H9 (cell line): ENCODE measurements around the gene CCDC102A. TPM values are rescaled to one million over a fixed set of nuclear protein-coding genes. Genes with fewer than 3 reads are reported as not detected.
A peak's percentile ranks its signal among the peaks of the same experiment; 100 is the strongest.

ENCODE experiments used
- DNase-seq: peaks from one replicate; pipeline ENCODE4 v3.0.0-alpha.2; 2017
- H2AFZ ChIP-seq: one replicate; pipeline ENCODE4 v1.6.1; 2013; ENCODE audit warnings: mild to moderate bottlenecking, low read length, control low read depth, moderate library complexity
- H2AK5ac ChIP-seq: 2 replicates; pipeline ENCODE4 v1.6.1; 2013; ENCODE audit warnings: low read length, control low read depth, mixed read lengths; ENCODE audit not compliant: insufficient read length
- H2BK120ac ChIP-seq: one replicate; pipeline ENCODE4 v1.6.1; 2013; ENCODE audit warnings: low read depth, mild to moderate bottlenecking, low read length, control low read depth, inconsistent platforms; ENCODE audit not compliant: poor library complexity, severe bottlenecking
- H2BK12ac ChIP-seq: 2 replicates; pipeline ENCODE4 v1.6.1; 2013; ENCODE audit warnings: low read length, control low read depth, mixed read lengths, low read depth; ENCODE audit not compliant: insufficient read length
- H2BK15ac ChIP-seq: 2 replicates; pipeline ENCODE4 v1.6.1; 2013; ENCODE audit warnings: low read depth, low read length, control low read depth
- H2BK20ac ChIP-seq: one replicate; pipeline ENCODE4 v1.6.1; 2013; ENCODE audit warnings: low read depth, mild to moderate bottlenecking, low read length, control low read depth, inconsistent platforms; ENCODE audit not compliant: poor library complexity, severe bottlenecking
- H2BK5ac ChIP-seq: 2 replicates; pipeline ENCODE4 v1.6.1; 2013; ENCODE audit warnings: low read length, control low read depth, mixed read lengths; ENCODE audit not compliant: insufficient read length
- H3K14ac ChIP-seq: 2 replicates; pipeline ENCODE4 v1.6.1; 2013; ENCODE audit warnings: low read length, control low read depth; ENCODE audit not compliant: insufficient read depth
- H3K18ac ChIP-seq: 2 replicates; pipeline ENCODE4 v1.6.1; 2013; ENCODE audit warnings: low read depth, mild to moderate bottlenecking, mixed read lengths, low read length, control low read depth; ENCODE audit not compliant: insufficient read length
- H3K23ac ChIP-seq: 2 replicates; pipeline ENCODE4 v1.6.1; 2013; ENCODE audit warnings: low read length, control low read depth, mixed read lengths, low read depth; ENCODE audit not compliant: insufficient read length
- H3K23me2 ChIP-seq: 2 replicates; pipeline ENCODE4 v1.6.1; 2013; ENCODE audit warnings: low read depth, mild to moderate bottlenecking, mixed read lengths, low read length, control low read depth; ENCODE audit not compliant: insufficient read length, poor library complexity, severe bottlenecking
- H3K27ac ChIP-seq: 2 replicates; pipeline ENCODE4 v1.5.1; 2013; ENCODE audit warnings: low read length, control low read depth, mixed read lengths, low read depth; ENCODE audit not compliant: insufficient read length
- H3K27me3 ChIP-seq: 2 replicates; pipeline ENCODE4 v1.6.1; 2013; ENCODE audit warnings: low read length, control low read depth, inconsistent platforms; ENCODE audit not compliant: insufficient read depth
- H3K4ac ChIP-seq: 2 replicates; pipeline ENCODE4 v1.6.1; 2013; ENCODE audit warnings: low read depth, mild to moderate bottlenecking, control low read depth, inconsistent platforms, low read length, moderate library complexity
- H3K4me1 ChIP-seq: 2 replicates; pipeline ENCODE4 v1.6.1; 2013; ENCODE audit warnings: low read length, control low read depth, inconsistent platforms; ENCODE audit not compliant: insufficient read depth
- H3K4me2 ChIP-seq: 2 replicates; pipeline ENCODE4 v1.6.1; 2013; ENCODE audit warnings: low read length, control low read depth, mixed read lengths; ENCODE audit not compliant: insufficient read length, insufficient read depth
- H3K56ac ChIP-seq: 2 replicates; pipeline ENCODE4 v1.6.1; 2013; ENCODE audit warnings: low read depth, mild to moderate bottlenecking, mixed read lengths, low read length, control low read depth; ENCODE audit not compliant: insufficient read length
- H3K79me1 ChIP-seq: 2 replicates; pipeline ENCODE4 v1.6.1; 2013; ENCODE audit warnings: low read depth, mild to moderate bottlenecking, moderate library complexity, low read length, control low read depth, inconsistent platforms; ENCODE audit not compliant: insufficient read depth, poor library complexity, severe bottlenecking
- H3K79me2 ChIP-seq: 2 replicates; pipeline ENCODE4 v1.6.1; 2013; ENCODE audit warnings: low read length, control low read depth, inconsistent platforms; ENCODE audit not compliant: insufficient read depth
- H3K9ac ChIP-seq: 2 replicates; pipeline ENCODE4 v1.6.1; 2013; ENCODE audit warnings: low read length, control low read depth, mixed read lengths; ENCODE audit not compliant: insufficient read length; ENCODE audit errors: extremely low read depth
- H3K9me3 ChIP-seq: one replicate; pipeline ENCODE4 v1.6.1; 2013; ENCODE audit warnings: low read depth, low read length, inconsistent platforms; ENCODE audit not compliant: control insufficient read depth
- H3T11ph ChIP-seq: one replicate; pipeline ENCODE4 v1.6.1; 2013; ENCODE audit warnings: mild to moderate bottlenecking, low read length, control low read depth, inconsistent platforms
- H4K20me1 ChIP-seq: one replicate; pipeline ENCODE4 v1.6.1; 2013; ENCODE audit not compliant: control insufficient read depth, insufficient read length, insufficient read depth
- H4K5ac ChIP-seq: 2 replicates; pipeline ENCODE4 v1.6.1; 2013; ENCODE audit warnings: low read depth, mild to moderate bottlenecking, mixed read lengths, low read length, control low read depth; ENCODE audit not compliant: insufficient read length
- H4K8ac ChIP-seq: replicated peaks from 2 replicates; pipeline ENCODE4 v1.6.1; 2013; ENCODE audit warnings: low read length, control low read depth, mixed read lengths, low read depth; ENCODE audit not compliant: insufficient read length
- H4K91ac ChIP-seq: 2 replicates; pipeline ENCODE4 v1.6.1; 2013; ENCODE audit warnings: low read depth, mild to moderate bottlenecking, moderate library complexity, mixed read lengths, low read length, control low read depth; ENCODE audit not compliant: insufficient read length
- H3K27ac Mint-ChIP-seq, 3 experiments: 2 replicates in 2 of 3; 3 replicates in 1 of 3; pipeline ENCODE4 v1.8.0; 2020 to 2021; ENCODE audit warnings: mixed read lengths in 3 of 3, mild to moderate bottlenecking in 1 of 3, moderate library complexity in 1 of 3
- H3K27me3 Mint-ChIP-seq: 2 replicates; pipeline ENCODE4 v1.8.0; 2021; ENCODE audit warnings: low read depth, mild to moderate bottlenecking, moderate library complexity, mixed read lengths
- H3K36me3 Mint-ChIP-seq, 3 experiments: 2 replicates in 2 of 3; 3 replicates in 1 of 3; pipeline ENCODE4 v1.8.0; 2020 to 2021; ENCODE audit warnings: low read depth in 3 of 3, mixed read lengths in 3 of 3; ENCODE audit not compliant: insufficient read depth in 1 of 3
- H3K4me1 Mint-ChIP-seq, 2 experiments: 2 replicates each; pipeline ENCODE4 v1.8.0; 2020; ENCODE audit warnings: mixed read lengths in 2 of 2
- H3K4me3 Mint-ChIP-seq, 2 experiments: 2 replicates in 1 of 2; 3 replicates in 1 of 2; pipeline ENCODE4 v1.8.0; 2020 to 2021; ENCODE audit warnings: mild to moderate bottlenecking in 2 of 2, mixed read lengths in 2 of 2, moderate library complexity in 1 of 2
- H3K9me3 Mint-ChIP-seq, 2 experiments: 2 replicates in 1 of 2; 3 replicates in 1 of 2; pipeline ENCODE4 v1.8.0; 2020; ENCODE audit warnings: mild to moderate bottlenecking in 2 of 2, mixed read lengths in 2 of 2, moderate library complexity in 1 of 2
- CTCF ChIP-seq: fragments of 200-600 bp; sonication (generic); conservative IDR thresholded peaks from 3 replicates; pipeline ENCODE4 v1.8.0; 2021; ENCODE audit warnings: antibody characterized with exemption, mild to moderate bottlenecking
- WGBS: extraction: QIAGEN DNeasy Blood & Tissue Kit; methylation state at CpG from one replicate; pipeline ENCODE4 v1.1.7; 2013; ENCODE audit warnings: missing lambda C conversion rate, low lambda C conversion rate, mixed read lengths; ENCODE audit not compliant: insufficient read length; ENCODE audit errors: extremely low coverage; 5-methylcytosine and 5-hydroxymethylcytosine counted together
- total RNA-seq: library from RNA; stranded (reverse); gene quantifications from 2 replicates; pipeline ENCODE4 v1.2.1, GENCODE V29; 2021

CCDC102A gene
- total RNA-seq, 1 experiment from 2014 or later: 8.2 TPM

- Histone ChIP-seq H2AFZ (no peak overlapping the region), H4K8ac (no peak overlapping the region), H3T11ph (no peak overlapping the region), H2AK5ac (no peak overlapping the region), H3K9ac (no peak overlapping the region), H3K27ac (no peak overlapping the region), H2BK120ac (no peak overlapping the region), H3K9me3 (no peaks in the 10 kb centered on the region), H4K20me1 (no peaks in the 10 kb centered on the region), H3K79me1 (no peaks in the 10 kb centered on the region), H3K4me2 (no peak overlapping the region), H3K18ac (no peak overlapping the region), H3K27me3 (no peaks in the 10 kb centered on the region), H2BK5ac (no peak overlapping the region), H3K4me1 (no peaks in the 10 kb centered on the region), H2BK12ac (no peak overlapping the region), H3K14ac (no peak overlapping the region), H4K91ac (no peak overlapping the region), H2BK15ac (no peak overlapping the region), H3K23ac (no peak overlapping the region), H3K56ac (no peak overlapping the region), H2BK20ac (no peak overlapping the region), H3K4ac (no peak overlapping the region), H4K5ac (no peak overlapping the region), H3K23me2 (no peaks in the 10 kb centered on the region), H3K79me2 (no peaks in the 10 kb centered on the region)
- Mint-ChIP-seq H3K27me3 (peaks cover 19% of the 10 kb centered on the region), H3K27ac (no peak overlapping the region), H3K36me3 (peaks cover 0 to 7% (median 2%) of the 10 kb centered on the region in 3 experiments; a peak in 3 of 7 replicates), H3K4me1 (no peaks in the 10 kb centered on the region), H3K9me3 (peaks cover 0 to 2% of the 10 kb centered on the region in 2 experiments; a peak in 1 of 5 replicates), H3K4me3 (peak overlapping the region in 1 of 2 experiments; percentile 55; a peak in 2 of 5 replicates)
- peak; percentile 55 for DNase-seq
- WGBS: no CpG with 5 or more reads among the region's 13 CpGs
- TF ChIP-seq CTCF: peak; percentile 26; the same call in 2 of the 3 replicates
These were observed 17.9 kb downstream of the CCDC102A start for GRCh38 chr16:57518520-57518919.
